Uterus (tissue), 2 donors: ENCODE results near the gene LIF.

Source experiments
- POLR2A ChIP-seq, 2 donors: fragments of 450-650 bp; IDR thresholded peaks; one replicate each; pipeline ENCODE4 v1.6.1; 2016; ENCODE audit warnings: antibody characterized with exemption in 2 of 2, mild to moderate bottlenecking in 1 of 2, moderate library complexity in 1 of 2
- TF ChIP-seq, protein P1 (sequence below), 4 experiments: fragments of 200-600 bp in 2 of 4; fragments of 450-650 bp in 2 of 4; sonication (generic) in 2 of 4; IDR thresholded peaks; one replicate each; pipeline ENCODE4 v1.5.1; 2016 to 2019; ENCODE audit warnings: antibody characterized with exemption in 4 of 4, mild to moderate bottlenecking in 2 of 4, moderate library complexity in 1 of 4

GRCh38 chr22:30225220-30225927 is 21.2 kb downstream of the LIF start:
- TF ChIP-seq, protein P1, sequence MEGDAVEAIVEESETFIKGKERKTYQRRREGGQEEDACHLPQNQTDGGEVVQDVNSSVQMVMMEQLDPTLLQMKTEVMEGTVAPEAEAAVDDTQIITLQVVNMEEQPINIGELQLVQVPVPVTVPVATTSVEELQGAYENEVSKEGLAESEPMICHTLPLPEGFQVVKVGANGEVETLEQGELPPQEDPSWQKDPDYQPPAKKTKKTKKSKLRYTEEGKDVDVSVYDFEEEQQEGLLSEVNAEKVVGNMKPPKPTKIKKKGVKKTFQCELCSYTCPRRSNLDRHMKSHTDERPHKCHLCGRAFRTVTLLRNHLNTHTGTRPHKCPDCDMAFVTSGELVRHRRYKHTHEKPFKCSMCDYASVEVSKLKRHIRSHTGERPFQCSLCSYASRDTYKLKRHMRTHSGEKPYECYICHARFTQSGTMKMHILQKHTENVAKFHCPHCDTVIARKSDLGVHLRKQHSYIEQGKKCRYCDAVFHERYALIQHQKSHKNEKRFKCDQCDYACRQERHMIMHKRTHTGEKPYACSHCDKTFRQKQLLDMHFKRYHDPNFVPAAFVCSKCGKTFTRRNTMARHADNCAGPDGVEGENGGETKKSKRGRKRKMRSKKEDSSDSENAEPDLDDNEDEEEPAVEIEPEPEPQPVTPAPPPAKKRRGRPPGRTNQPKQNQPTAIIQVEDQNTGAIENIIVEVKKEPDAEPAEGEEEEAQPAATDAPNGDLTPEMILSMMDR (IDR thresholded peaks at IDR 0.05) = no peak
- TF ChIP-seq POLR2A (IDR thresholded peaks at IDR 0.05) = no peak
